ENCODE results near the gene SLC46A3. TPM values are rescaled to one million over a fixed set of nuclear protein-coding genes. Genes with fewer than 3 reads are reported as not detected.
"Not testable (repeated sequence)": the region's sequence is repeated elsewhere in the genome, so short reads cannot be mapped to it uniquely, and the experiment has no call there.

SLC46A3 gene
- total RNA-seq, 1 donor from 2014 or later = 3.6 TPM

DNA sequence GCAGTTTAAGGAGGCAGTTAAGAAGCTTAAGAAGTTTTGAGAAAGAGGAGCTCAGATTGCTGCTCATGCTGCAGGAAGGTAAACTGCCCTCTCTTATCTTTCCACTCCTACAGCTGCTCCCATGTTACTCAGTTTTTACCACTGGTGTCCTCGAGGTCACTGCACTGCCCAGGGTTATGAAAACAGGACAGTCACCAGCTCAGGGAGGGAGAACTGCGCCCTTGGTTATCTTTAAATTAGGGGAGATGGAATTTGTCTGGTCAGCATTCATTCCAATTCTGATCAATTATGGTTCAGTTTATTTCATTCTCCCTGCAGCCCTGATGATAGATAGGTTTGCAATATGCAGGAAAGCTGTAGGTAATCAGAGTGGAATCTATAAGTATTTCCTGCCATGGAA, 10.8 kb upstream of the SLC46A3 start:
- DNase-seq = no peak

DNA sequence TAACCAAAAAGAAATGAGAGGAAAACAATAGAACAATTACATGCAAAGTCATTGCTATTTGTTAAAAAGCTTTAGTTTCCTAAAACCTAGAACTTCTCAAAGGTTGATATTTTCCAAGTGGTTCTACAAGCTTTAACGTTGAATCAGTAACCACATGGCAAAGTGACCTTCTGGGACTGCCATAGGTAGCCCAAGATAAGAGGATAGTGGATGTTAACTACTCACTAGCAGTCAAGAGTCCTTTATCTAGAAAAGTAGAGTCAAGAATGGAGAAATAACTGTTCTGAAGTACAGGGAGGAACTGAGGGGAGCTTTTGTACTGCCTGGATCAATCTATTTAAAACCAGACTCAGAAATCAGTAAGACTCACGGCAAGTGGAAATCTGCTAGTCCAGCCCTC, 9.9 kb upstream of the SLC46A3 start:
- DNase-seq = no peak

DNA sequence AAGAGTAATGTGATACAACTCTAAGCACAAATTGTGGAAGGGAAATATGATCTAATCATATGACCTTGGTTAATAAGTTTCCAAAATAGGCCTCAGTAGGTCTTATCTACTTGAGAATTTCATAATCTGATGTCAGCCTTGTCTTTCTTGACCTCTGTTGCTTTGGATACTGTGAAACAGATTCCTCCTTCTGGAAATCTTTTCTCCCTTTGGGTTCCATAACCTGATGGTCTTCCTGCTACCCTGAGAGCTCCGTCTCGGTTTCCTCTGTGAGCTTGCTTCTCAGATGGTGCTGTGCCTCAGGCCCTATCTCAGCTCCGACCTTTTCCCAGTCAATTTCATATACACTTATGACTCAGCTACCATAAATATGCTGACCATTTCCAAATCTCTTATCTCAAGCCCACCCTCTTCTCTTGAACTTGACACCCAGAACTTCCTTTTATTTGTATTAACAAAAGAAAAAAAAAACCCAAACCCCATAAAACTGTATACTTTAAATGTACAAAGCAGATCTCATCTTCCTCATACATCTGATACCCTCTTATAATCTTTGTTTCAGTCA, 6.4 kb upstream of the SLC46A3 start:
- DNase-seq = no peak

DNA sequence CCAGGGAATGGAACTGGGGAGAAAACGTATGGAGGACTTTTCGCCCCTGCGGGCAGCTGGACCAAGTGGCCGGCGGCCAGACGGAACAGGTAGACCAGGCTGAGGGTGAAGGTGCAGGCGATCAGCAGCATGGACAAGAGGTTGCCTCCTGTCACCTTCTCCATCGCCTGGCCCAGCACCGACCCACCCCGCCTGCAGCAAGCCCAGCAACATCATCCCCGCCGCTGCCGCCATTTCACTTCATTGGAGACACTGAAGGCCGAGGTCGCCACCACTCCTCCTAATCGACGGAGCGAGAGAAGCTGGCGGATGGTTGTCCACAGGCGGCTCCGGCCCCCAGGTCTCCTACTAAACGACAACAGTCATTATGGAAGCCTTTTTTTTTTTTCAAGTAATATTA, 5.0 kb upstream of the SLC46A3 start:
- no peak for DNase-seq

DNA sequence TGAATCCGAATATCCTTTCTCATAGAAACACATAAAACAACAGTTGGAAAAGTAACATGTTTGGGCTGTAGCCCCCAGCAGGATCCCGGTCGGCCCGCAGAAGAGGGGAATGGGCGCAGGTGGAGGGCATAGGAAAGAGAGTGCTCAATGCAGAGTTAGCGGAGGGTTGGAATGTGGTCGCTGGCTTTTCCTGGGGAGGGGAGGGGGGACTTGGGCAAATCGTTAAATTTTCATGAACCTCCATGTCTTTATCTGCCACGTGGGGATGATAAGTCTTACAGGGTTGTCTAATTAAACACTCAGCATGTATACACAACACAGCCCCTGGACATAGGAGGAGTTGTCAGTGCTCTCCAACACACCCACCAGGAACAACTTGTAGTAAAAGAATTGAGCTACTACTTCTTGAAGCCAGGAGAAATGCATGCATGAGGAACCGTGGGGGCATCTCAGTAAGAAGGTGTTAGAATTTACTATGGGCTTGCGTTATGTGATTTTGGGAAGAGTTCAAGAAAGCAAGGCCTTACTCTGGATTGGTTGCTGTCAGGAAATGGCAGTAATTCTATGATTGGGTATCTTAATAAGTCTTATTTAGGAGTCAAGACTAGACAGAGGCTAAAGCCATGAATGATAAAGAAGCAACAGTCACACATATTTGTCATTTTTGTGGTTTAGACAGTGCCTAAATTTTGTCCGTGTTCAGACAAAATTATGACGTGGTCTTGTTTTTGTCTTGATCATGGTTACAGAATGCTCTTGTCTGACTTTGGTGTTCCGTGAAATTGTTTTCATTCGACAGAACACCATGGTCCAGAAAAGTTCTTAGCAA, 671 bp upstream of the SLC46A3 start:
- peak; percentile 11 for DNase-seq

DNA sequence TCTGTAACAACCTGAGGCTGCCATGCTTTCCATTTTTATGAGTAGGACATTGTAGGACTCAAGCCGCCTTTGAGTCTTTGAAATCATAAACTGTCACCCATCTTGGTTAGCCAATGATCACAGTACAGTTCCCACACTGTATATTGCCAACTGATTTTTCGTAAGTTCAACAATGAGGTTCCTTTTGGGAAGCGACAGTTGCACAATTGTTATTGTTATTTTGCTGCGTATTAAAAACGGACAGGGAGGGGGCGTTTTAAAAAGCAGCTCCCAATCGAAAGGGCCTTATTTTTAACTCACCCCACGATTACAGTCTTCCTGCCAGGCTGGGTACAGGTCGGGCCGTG, 601 bp downstream of the SLC46A3 start:
- DNase-seq = peak; percentile 58

DNA sequence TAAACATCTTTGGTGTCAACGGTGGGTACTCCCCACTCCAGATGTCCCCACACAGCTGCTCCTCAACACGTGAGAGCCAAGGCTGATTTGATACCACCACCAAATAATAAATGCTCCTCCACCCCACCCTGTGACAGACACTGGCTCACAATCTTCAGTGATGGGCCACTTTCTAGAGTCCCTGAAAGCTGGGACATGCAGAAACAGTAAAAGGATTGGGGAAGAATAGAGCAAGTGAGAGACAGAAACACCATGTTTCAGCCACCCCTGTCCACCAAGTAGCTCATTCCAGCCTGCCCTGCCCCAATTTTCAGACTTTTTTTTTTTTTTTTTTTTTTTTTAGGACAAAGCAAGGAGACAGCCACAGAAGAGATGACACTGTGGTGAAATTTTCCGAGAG, 1.6 kb downstream of the SLC46A3 start:
- DNase-seq = no peak

DNA sequence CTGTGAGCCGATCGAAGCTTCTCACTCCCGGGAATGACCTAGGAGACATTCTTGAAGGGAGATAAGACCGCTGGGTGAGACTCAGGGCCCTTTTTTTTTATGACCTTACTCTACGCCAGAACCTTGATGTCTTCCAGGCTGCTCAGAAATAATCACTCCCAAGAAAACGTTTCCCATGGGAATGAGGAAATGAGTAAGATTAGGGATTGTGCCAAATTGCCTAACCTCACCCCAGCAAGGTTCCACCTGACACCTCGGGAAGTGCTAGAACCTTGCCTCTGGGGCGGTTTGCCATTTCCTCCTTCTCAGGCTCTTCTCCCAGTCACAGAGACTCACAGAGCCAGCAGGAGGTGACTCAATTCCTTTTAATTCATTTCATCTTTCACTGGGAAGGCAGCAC, 2.3 kb downstream of the SLC46A3 start:
- peak; percentile 91 for DNase-seq

DNA sequence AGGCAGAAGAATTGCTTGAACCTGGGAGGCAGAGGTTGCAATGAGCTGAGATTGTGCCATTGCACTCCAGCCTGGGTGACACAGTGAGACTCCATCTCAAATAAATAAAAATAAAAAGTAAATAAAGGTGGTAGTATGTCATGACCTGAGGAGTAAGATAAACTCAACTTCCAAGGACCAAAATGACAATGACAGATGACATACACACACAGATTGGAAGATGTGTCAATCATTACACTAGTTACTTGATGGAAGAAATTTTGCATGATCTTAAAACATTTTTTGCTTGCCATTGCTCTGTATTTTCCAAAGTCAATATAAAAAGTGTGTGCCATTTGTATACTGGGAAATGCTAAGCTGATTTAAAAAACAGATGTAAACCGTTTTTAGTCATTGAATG, 4.1 kb downstream of the SLC46A3 start:
- no peak for DNase-seq

DNA sequence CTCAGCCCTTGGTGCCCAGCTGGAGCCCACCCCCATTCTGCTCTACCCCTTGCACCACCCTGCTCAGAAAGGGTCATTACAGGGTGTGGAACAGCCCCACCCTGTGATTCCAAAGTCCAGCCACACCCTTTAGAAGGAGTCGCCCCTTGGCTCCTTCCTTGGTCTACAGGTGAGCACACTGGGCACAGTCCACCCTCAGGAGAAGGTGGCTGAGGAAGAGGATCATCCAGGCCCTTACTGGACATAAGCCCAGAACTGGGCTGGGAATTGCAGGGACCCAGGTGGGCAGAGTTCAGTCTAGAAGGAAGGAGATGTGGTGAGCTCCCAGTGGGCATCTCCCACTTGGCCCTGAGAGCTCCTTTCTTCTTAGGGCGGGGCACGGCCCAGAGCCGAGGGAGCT, 8.6 kb downstream of the SLC46A3 start:
- DNase-seq = no peak

DNA sequence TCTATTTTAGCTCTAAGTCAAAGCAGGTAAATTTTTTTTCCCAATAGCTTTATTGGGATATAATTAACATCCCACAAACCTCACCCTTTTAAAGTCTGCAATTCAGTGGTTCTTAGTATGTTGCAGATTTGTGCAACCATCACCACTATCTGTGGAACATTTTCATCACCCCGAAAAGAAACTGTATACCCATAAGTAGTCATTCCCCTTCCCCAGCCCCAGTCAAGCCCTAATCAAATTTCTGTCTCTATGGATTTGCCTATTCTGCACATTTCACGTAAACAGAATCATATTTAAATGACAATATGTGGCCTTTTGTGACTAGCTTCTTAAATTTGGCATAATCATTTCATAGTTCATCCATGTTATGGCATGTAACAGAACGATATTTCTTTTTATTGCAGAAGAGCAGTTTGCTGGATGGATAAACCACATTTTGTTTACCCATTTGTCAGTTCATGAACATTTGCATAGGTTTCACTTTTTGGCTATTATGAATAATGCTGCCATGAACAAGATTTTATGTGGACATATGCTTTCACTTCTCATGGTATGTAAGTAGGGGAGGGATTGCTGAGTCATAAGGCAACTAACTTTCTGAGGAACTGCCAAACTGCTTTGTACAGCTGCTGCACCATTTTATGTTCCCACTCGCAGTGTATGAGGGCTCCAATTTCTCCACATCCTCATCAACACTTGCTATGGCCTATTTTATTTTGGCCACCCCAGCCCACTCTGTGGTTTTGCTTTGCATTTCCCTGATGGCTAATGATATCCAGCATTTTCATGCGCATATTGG, 10.9 kb downstream of the SLC46A3 start:
- no peak for DNase-seq

DNA sequence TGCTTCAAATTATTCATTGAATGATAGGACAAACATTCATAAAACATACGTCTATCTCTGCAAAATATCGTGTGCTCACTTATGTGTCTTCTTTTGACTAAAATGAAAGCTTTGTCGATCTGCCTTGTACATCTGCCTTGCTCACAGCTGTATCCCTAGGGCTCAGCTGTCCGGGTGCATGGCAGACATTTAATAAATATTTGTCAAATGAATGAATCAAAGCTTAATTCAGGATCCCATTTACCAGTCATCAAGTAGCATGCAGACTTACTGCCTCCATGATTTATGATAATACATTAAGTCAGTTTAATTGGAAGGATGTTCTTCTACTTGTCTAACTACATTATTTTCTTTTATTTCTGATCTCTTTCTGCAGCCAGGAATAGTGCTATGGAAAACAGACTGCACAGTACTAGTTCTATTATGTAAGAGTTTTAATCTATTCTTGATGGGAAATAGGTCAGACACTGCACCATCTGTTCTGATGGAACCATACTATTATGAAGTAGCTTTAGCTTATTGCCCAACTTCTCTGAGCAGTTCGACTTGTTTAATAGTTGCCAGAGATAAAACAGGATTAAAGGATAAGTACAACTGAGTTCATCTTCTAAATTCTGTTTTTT, 13.2 kb downstream of the SLC46A3 start:
- no peak for DNase-seq

DNA sequence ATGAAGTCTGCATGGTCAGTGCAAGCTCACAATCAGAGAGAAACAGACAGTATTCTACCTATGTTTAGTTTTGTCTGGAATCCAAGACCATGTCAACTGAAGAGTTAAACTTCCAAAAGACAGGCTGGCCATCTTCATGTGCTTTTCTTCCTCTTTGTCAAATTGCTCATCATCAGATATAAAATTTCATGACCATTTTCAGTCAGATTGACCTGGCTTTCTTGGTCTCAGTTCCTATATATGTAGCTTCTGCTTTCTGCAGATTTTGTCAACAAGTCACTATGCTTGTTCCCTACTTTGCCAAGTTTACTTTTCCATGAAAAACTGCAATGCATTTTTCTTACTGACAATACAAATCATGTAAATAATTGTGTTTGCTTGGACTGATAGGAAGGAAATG, 13.9 kb downstream of the SLC46A3 start:
- DNase-seq = no peak

DNA sequence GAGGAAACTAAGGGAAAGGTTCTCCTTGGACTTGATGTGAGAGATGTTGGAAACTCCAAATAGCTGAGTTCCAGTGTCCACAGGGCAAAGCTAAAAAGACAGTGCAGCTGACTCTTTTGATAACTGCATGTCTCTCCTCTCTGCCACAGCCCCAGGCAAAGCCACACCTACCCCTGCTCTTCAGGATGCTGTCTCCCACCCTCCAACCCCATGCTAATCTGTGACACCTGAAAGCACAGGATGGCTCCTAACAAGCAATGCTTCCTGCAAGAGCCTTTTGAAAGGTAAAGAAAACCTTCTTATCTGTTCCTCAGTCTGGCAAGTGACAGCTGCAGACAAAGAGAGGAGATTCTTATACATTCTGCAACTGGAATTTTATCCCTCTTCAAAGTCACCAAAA, 14.5 kb downstream of the SLC46A3 start:
- no peak for DNase-seq

DNA sequence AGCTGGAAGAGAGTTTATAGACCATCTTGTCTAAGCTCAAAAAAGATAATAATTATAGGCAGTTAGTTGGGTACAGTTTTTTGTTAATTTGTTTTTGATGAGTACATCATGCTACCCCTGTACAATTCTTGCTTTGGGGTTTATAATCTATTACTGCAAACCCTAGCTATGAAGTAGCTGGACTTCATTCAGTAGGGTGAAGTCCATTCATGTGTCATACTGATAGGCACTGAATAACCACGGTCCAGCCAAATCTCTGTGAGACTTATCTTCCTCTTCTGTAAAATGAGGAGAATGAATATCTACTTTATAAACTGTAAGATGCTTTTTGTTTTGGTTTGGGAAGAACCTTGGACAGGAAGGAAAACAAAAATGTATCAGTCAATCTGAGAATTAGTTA, 19.5 kb downstream of the SLC46A3 start:
- DNase-seq = no peak

DNA sequence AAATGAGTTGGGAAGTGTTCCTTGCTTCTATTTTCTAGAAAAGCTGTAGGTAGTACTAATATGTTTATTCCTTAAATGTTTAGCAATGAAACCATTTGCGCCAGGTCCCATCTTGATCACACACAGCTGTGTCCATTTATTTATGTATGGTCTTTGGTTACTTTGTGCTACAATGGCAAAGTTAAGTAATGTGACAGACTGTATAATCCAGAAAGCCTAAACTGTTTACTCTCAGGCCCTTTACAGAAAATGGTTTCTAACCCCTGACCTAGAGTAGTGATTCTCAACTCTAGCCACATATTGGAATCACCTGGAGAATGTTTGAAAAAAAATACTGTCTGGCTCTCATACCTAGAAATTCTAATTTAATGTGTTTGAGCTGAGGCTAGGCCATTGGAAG, 21.3 kb downstream of the SLC46A3 start:
- no peak for DNase-seq

DNA sequence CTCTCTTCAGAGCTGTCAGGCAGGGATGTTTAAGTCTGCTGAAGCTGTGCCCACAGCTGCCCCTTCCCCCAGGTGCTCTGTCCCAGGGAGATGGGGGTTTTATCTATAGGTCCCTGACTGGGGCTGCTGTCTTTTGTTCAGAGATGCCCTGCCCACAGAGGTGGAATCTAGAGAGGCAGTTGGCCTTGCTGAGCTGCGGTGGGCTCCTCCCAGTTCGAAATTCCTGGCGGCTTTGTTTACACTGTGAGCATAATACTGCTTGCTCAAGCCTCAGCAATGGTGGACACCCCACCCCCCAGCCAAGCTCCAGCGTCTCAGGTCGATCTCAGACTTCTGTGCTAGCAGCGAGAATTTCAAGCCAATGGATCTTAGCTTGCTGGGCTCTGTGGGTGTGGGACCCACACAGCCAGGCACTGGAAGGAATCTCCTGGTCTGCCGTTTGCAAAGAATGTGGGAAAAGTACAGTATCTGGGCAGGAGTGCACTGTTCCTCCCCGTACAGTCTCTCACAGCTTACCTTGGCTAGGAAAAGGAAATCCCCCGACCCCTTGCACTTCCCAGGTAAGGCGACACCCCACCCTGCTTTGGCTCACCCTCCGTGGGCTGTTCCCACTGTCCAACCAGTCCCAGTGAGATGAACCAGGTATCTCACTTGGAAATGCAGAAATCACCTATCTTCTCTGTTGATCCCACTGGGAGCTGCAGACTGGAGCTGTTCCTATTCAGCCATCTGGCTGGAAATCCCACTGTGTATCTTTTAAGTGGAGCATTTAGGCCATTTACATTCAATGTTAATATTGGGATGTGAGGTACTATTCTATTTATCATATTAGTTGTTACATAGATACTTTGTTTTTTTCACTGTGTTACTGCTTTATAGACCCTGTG, 24.9 kb downstream of the SLC46A3 start:
- DNase-seq = not testable (repeated sequence)

DNA sequence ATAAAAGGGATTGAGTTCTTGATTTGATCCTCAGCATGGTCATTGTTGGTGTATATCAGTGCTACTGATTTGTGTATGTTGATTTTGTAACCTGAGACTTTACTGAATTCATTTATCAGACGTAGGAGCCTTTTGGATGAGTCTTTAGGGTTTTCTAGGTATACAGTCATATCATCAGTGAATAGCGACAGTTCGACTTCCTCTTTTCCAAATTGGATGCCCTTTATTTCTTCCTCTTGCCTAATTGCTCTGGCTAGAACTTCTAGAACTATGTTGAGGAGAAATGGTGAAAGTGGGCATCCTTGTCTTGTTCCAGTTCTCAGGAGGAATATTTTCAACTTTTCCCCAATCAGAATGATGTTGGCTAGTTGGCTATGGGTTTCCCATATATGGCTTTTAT, 32.9 kb downstream of the SLC46A3 start:
- DNase-seq = no peak

DNA sequence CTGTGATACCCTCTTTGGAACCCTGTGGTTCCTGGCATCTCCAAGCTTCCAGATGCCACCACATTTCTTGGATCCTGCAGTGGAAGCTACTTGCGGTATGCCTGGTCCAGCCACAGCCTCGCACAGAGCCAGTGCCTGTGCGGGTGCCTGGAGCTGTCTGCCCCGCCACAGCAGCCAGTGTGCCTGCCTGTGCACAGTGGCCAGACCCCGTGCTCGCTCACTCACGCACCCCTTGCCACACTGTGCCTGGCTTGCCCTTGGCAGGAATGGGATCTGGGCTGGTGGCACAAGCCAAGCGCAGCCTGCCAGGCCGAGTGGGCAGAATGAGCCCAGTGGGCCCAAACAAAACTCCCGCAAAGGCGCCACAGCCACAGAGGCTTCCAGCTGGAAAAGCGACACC, 33.7 kb downstream of the SLC46A3 start:
- DNase-seq = no peak

DNA sequence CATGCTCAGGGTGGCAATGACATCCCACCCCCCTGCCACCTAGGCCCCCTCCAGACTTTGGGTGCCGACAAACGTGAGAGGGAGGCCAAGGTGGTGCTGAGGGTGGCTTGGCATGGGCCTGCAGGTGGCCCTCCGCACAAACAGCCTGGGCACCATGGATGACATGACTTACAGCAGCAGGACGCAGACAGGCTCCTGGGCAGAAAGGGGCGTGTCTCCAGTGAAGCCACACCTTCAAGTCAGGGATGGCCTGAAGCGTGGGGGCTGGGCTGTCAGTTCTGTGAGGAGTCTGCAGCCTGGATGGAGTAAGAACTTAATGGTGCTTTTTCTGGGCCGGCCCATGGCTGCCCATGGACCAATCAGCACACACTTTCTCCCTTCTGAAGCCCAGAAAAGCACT, 34.5 kb downstream of the SLC46A3 start:
- no peak for DNase-seq

DNA sequence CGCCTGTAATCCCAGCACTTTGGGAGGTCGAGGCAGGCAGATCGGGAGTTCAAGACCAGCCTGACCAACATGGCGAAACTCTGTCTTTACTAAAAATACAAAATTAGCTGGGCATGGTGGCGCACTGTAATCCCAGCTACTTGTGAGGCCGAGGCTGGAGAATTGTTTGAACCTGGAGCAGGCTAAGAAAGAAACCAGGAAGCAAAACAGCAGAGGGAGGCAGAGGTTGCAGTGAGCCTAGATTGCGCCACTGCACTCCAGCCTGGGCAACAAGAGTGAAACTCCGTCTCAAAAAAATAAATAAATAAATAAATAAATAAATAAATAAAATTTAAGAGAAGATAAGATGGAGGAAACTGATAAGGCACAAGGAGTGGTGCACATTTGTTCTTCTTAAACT, 35.6 kb downstream of the SLC46A3 start:
- not testable (repeated sequence) for DNase-seq

DNA sequence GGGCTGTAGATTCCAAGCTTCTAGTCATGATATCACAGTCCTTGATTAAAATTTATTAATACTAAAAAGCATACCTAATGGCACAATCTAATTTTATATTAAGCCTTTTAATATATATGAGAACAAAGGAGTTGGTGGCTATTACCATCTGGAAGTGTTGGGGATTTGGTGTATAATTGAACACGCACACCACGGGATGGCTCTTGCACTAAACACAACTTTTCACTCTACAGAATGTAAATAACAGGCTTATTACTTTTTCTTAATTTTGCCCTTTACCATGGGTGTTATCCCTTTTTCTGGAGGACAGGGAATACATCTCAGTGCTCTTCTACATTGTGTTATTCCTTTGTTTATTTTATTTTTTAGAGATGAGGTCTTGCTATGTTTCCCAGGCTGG, 38.2 kb downstream of the SLC46A3 start:
- no peak for DNase-seq

All from dermis blood vessel endothelial cell (primary cell).